PC-3 (cell line): ENCODE measurements around the gene SMARCD3.

ENCODE experiments used
- EZH2phosphoT487 ChIP-seq: fragments of 300-600 bp; sonication (generic); IDR thresholded peaks from 2 replicates; pipeline ENCODE4 v1.6.1; 2018; ENCODE audit warnings: mild to moderate bottlenecking, antibody characterized with exemption, low read length, borderline replicate concordance
- TF ChIP-seq, protein P1 (sequence below): fragments of 300-600 bp; sonication (generic); conservative IDR thresholded peaks from 2 replicates; pipeline ENCODE4 v1.5.1; 2017; ENCODE audit warnings: antibody characterized with exemption, low read depth, mild to moderate bottlenecking, low read length

DNA sequence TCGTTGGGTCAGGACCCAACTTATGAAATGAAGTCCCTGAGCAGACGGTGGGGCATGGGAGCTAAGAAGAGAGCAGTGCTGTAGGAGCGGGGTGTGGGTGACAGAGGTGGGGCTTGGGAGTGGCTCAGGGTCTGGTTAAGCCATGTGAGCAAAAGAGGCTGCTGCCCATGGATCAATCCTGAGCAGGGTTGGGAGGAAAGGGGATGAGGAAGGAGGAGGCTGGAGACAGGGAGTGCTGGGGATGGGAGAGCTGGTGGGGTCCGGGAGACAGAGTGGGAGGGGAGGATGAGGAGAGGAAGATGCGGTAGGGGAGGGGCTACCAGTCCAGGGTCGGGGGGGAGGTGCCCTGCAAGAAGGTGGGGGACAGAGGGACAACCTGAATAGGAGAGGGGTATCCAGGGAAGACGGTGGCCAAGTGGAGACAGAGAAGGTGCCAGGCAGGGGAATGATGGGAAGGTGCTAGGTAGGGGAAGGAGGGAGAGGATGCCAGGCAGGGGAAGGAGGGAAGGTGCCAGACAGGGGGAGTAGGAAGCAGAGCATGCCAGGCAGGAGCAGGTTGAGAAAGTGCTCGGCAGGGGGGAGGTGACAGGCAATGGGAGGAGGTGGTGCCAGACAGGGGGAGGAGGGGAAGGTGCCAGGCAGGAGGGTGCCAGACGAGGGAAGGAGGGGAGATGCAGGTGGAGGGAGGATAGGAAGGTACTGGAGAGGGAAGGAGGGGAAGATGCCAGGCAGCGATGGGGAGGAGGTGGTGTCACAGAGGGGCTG lies 27.5 kb upstream of the SMARCD3 start:
- TF ChIP-seq, protein P1, sequence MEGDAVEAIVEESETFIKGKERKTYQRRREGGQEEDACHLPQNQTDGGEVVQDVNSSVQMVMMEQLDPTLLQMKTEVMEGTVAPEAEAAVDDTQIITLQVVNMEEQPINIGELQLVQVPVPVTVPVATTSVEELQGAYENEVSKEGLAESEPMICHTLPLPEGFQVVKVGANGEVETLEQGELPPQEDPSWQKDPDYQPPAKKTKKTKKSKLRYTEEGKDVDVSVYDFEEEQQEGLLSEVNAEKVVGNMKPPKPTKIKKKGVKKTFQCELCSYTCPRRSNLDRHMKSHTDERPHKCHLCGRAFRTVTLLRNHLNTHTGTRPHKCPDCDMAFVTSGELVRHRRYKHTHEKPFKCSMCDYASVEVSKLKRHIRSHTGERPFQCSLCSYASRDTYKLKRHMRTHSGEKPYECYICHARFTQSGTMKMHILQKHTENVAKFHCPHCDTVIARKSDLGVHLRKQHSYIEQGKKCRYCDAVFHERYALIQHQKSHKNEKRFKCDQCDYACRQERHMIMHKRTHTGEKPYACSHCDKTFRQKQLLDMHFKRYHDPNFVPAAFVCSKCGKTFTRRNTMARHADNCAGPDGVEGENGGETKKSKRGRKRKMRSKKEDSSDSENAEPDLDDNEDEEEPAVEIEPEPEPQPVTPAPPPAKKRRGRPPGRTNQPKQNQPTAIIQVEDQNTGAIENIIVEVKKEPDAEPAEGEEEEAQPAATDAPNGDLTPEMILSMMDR, result no peak
- no peak for TF ChIP-seq EZH2phosphoT487
